ENCODE measurements around the gene NOS1AP. TPM values are rescaled to one million over a fixed set of nuclear protein-coding genes. Genes with fewer than 3 reads are reported as not detected.
A peak's percentile ranks its signal among the peaks of the same experiment; 100 is the strongest.

The NOS1AP gene
- total and polyA plus RNA-seq, 9 of the 15 experiments (the other 6 are each of a cell fraction or from before 2014, with no cell fraction given) = 0.07 to 1.5 (median 0.22) TPM

- no peak overlapping the region for H3K9ac ChIP-seq (ENCODE audit: insufficient read depth in 1 of 2, low read depth in 2 of 2, low read length in 2 of 2)
- intact Hi-C loops (cut with micrococcal nuclease) (loop anchor here (10.0 kb wide), 1 partner anchor 352 kb away; no protein-coding TSS in a partner anchor), in situ Hi-C loops (cut with MboI) (loop anchor here (5.0 kb wide), 1 partner anchor 210 kb away; no protein-coding TSS in a partner anchor)
- H3K27me3 ChIP-seq (ENCODE audit: control insufficient read depth in 2 of 2, insufficient read depth in 2 of 2, low read length in 2 of 2) = no peaks in the 10 kb centered on the region
- no peak for DNase-seq (ENCODE audit: extremely low read depth in 1 of 4, low spot score in 3 of 4)
- H4K20me1 ChIP-seq (replicated peaks; ENCODE audit: control insufficient read depth, insufficient read depth, low read length) = no peaks in the 10 kb centered on the region
- H3K79me2 ChIP-seq (ENCODE audit: control insufficient read depth, insufficient read depth, low read length) = no peaks in the 10 kb centered on the region
- H3K27ac ChIP-seq (ENCODE audit: extremely low read depth, low read depth, low read length) = no peak overlapping the region
- H2AFZ ChIP-seq (ENCODE audit: low read depth, low read length) = peak overlapping the region; percentile 46
- CTCF ChIA-PET (ENCODE audit: low intra/inter-chr PET ratio) = no interaction called here
- no peak for FAIRE-seq
- peak; percentile 48 for ATAC-seq
- TF ChIP-seq RBM17 (IDR thresholded peaks at IDR 0.05; ENCODE audit: borderline replicate concordance, low read depth, low read length) (no peak), NRF1 (conservative IDR thresholded peaks at IDR 0.05 in 1 of 2, IDR thresholded peaks at IDR 0.05 in 1 of 2) (0 out of 4 replicates have a peak, but pooled peaks of 1 of the 2 experiments have one; percentile 20)
- no peak overlapping the region for H3K4me3 ChIP-seq
- H3K36me3 ChIP-seq (ENCODE audit: control insufficient read depth, insufficient read depth, low read length) = no peaks in the 10 kb centered on the region
- no peaks in the 10 kb centered on the region for H3K9me1 ChIP-seq (ENCODE audit: control insufficient read depth, insufficient read depth, low read length)
- no TSS peak for BruUV-seq (replicated peaks)
- H3K4me2 ChIP-seq (ENCODE audit: insufficient read depth, low read length) = no peak overlapping the region
- 12% methylated on average over 5 of the region's 5 CpGs for WGBS (ENCODE audit: insufficient coverage, low coverage, missing lambda C conversion rate)
- POLR2A ChIA-PET = interaction anchor here (0.5 to 1.1 kb wide), 3 partner anchors 17 to 216 kb away, joined by 3 to 4 read pairs (median 3); no protein-coding TSS in a partner anchor
- peaks cover 0 to 9% of the 10 kb centered on the region in 2 experiments; a peak in 2 of 5 replicates for H3K4me1 ChIP-seq (replicated peaks in 1 of 2; ENCODE audit: control insufficient read depth in 2 of 2, insufficient read depth in 2 of 2, low read length in 2 of 2)
- no peaks in the 10 kb centered on the region for H3K9me3 ChIP-seq (replicated peaks; ENCODE audit: control insufficient read depth, insufficient read depth, low read depth, low read length)
Measured at GRCh38 chr1:162272419-162272818, 202.9 kb downstream of the NOS1AP start.

GRCh38 chr1:162275622-162276175 is 206.2 kb downstream of the NOS1AP start:
- ChIA-PET CTCF (ENCODE audit: low intra/inter-chr PET ratio) (interaction anchor here (1.4 to 2.5 kb wide), 2 partner anchors 116 to 220 kb away, joined by 4 to 9 read pairs; no protein-coding TSS in a partner anchor), POLR2A (interaction anchor here (0.7 to 0.8 kb wide), 2 partner anchors 24 to 130 kb away, joined by 3 read pairs; no protein-coding TSS in a partner anchor)
- DNase-seq (ENCODE audit: extremely low read depth in 1 of 4, low spot score in 3 of 4) = peak in 1 of 4 experiments; percentile 20
- Histone ChIP-seq H3K4me1 (replicated peaks in 1 of 2; ENCODE audit: control insufficient read depth in 2 of 2, insufficient read depth in 2 of 2, low read length in 2 of 2) (peaks cover 3 to 23% of the 10 kb centered on the region in 2 experiments; a peak in 4 of 5 replicates), H3K4me2 (ENCODE audit: insufficient read depth, low read length) (no peak overlapping the region), H3K27ac (ENCODE audit: extremely low read depth, low read depth, low read length) (no peak overlapping the region), H2AFZ (ENCODE audit: low read depth, low read length) (no peak overlapping the region), H4K20me1 (replicated peaks; ENCODE audit: control insufficient read depth, insufficient read depth, low read length) (no peaks in the 10 kb centered on the region), H3K9me3 (replicated peaks; ENCODE audit: control insufficient read depth, insufficient read depth, low read depth, low read length) (no peaks in the 10 kb centered on the region), H3K36me3 (ENCODE audit: control insufficient read depth, insufficient read depth, low read length) (no peaks in the 10 kb centered on the region), H3K9me1 (ENCODE audit: control insufficient read depth, insufficient read depth, low read length) (no peaks in the 10 kb centered on the region), H3K79me2 (ENCODE audit: control insufficient read depth, insufficient read depth, low read length) (no peaks in the 10 kb centered on the region), H3K9ac (ENCODE audit: insufficient read depth in 1 of 2, low read depth in 2 of 2, low read length in 2 of 2) (no peak overlapping the region), H3K27me3 (ENCODE audit: control insufficient read depth in 2 of 2, insufficient read depth in 2 of 2, low read length in 2 of 2) (no peaks in the 10 kb centered on the region), H3K4me3 (no peak overlapping the region)
- intact Hi-C loops (cut with micrococcal nuclease) = loop anchor here (1.0 to 10.0 kb wide), 4 partner anchors 117 to 483 kb away; no protein-coding TSS in a partner anchor
- peak; percentile 66 for ATAC-seq
- FAIRE-seq = no peak
- BruUV-seq (replicated peaks) = no TSS peak
- WGBS (ENCODE audit: insufficient coverage, low coverage, missing lambda C conversion rate) = 23% methylated on average over 6 of the region's 6 CpGs
- in situ Hi-C loops (cut with MboI) = no loop called here
- peak; percentile 82 for TF ChIP-seq ZBTB40 (IDR thresholded peaks at IDR 0.05)
- peak; percentile 57; the same call in 1 of the 2 replicates for TF ChIP-seq ZBTB40 (CRISPR knock-in tag; IDR thresholded peaks at IDR 0.05)
